ENCODE results near the gene CLDN20.

The CLDN20 gene

GRCh38 chr6:155272353-155273232, 8.8 kb downstream of the CLDN20 start:
- Histone ChIP-seq H3K36me3 (ENCODE audit: control insufficient read depth, insufficient read depth, low read length) (no peaks in the 10 kb centered on the region), H3K4me1 (ENCODE audit: control insufficient read depth, low read depth, low read length) (peaks cover 2% of the 10 kb centered on the region), H3K79me2 (ENCODE audit: control insufficient read depth, insufficient read depth, low read length) (no peaks in the 10 kb centered on the region), H4K5ac (ENCODE audit: low read length) (no peak overlapping the region), H3K9ac (ENCODE audit: low read length) (no peak overlapping the region), H3K79me1 (ENCODE audit: low read length) (no peaks in the 10 kb centered on the region), H3K4me3 (ENCODE audit: low read length) (no peak overlapping the region), H3K56ac (ENCODE audit: low read length) (no peak overlapping the region), H2AK5ac (ENCODE audit: low read length) (no peak overlapping the region), H3K4me2 (ENCODE audit: low read length) (no peak overlapping the region), H2BK120ac (ENCODE audit: low read depth, low read length) (no peak overlapping the region), H3K23ac (ENCODE audit: low read length) (no peak overlapping the region), H2BK15ac (replicated peaks; ENCODE audit: low read depth) (no peak overlapping the region), H3K4ac (ENCODE audit: low read depth, low read length) (no peak overlapping the region), H4K8ac (ENCODE audit: low read depth, low read length) (no peak overlapping the region), H3K27ac (ENCODE audit: low read depth, low read length) (peak overlapping the region; percentile 62), H3K27me3 (ENCODE audit: insufficient read depth, low read length, poor library complexity) (no peaks in the 10 kb centered on the region), H2BK5ac (ENCODE audit: low read length) (no peak overlapping the region), H3K18ac (ENCODE audit: low read length) (no peak overlapping the region)
- no CpG with 5 or more reads among the region's 8 CpGs for WGBS (ENCODE audit: extremely low coverage, insufficient coverage, low lambda C conversion rate)
- no peak for DNase-seq

- no peak overlapping the region for H3K4ac ChIP-seq (ENCODE audit: low read depth, low read length)
- no CpG with 5 or more reads among the region's 3 CpGs for whole genome bisulfite sequencing (ENCODE audit: extremely low coverage, insufficient coverage, low lambda C conversion rate)
- no peak overlapping the region for H3K23ac ChIP-seq (ENCODE audit: low read length)
- H3K27me3 ChIP-seq (ENCODE audit: insufficient read depth, low read length, poor library complexity): no peaks in the 10 kb centered on the region
- no peak overlapping the region for H3K56ac ChIP-seq (ENCODE audit: low read length)
- peaks cover 2% of the 10 kb centered on the region for H3K4me1 ChIP-seq (ENCODE audit: control insufficient read depth, low read depth, low read length)
- peak overlapping the region; percentile 38 for H2AK5ac ChIP-seq (ENCODE audit: low read length)
- H3K4me3 ChIP-seq (ENCODE audit: low read length): no peak overlapping the region
- no peak overlapping the region for H2BK15ac ChIP-seq (replicated peaks; ENCODE audit: low read depth)
- H2BK5ac ChIP-seq (ENCODE audit: low read length): no peak overlapping the region
- no peaks in the 10 kb centered on the region for H3K79me1 ChIP-seq (ENCODE audit: low read length)
- peak; percentile 96 for DNase-seq
- no peak overlapping the region for H2BK120ac ChIP-seq (ENCODE audit: low read depth, low read length)
- H4K8ac ChIP-seq (ENCODE audit: low read depth, low read length): no peak overlapping the region
- no peak overlapping the region for H3K9ac ChIP-seq (ENCODE audit: low read length)
- H3K36me3 ChIP-seq (ENCODE audit: control insufficient read depth, insufficient read depth, low read length): no peaks in the 10 kb centered on the region
- H3K79me2 ChIP-seq (ENCODE audit: control insufficient read depth, insufficient read depth, low read length): no peaks in the 10 kb centered on the region
- H3K27ac ChIP-seq (ENCODE audit: low read depth, low read length): no peak overlapping the region
- H3K18ac ChIP-seq (ENCODE audit: low read length): peak overlapping the region; percentile 30
- H3K4me2 ChIP-seq (ENCODE audit: low read length): no peak overlapping the region
- H4K5ac ChIP-seq (ENCODE audit: low read length): no peak overlapping the region
Observed at GRCh38 chr6:155273431-155273830, 9.6 kb downstream of the CLDN20 start.

- H3K18ac ChIP-seq (ENCODE audit: low read length): no peak overlapping the region
- no peaks in the 10 kb centered on the region for H3K79me1 ChIP-seq (ENCODE audit: low read length)
- DNase-seq: no peak
- H2BK5ac ChIP-seq (ENCODE audit: low read length): no peak overlapping the region
- H3K27me3 ChIP-seq (ENCODE audit: insufficient read depth, low read length, poor library complexity): no peaks in the 10 kb centered on the region
- no peaks in the 10 kb centered on the region for H3K36me3 ChIP-seq (ENCODE audit: control insufficient read depth, insufficient read depth, low read length)
- no peak overlapping the region for H4K5ac ChIP-seq (ENCODE audit: low read length)
- H3K79me2 ChIP-seq (ENCODE audit: control insufficient read depth, insufficient read depth, low read length): no peaks in the 10 kb centered on the region
- no peak overlapping the region for H3K4ac ChIP-seq (ENCODE audit: low read depth, low read length)
- H3K27ac ChIP-seq (ENCODE audit: low read depth, low read length): no peak overlapping the region
- no peak overlapping the region for H3K23ac ChIP-seq (ENCODE audit: low read length)
- H2BK120ac ChIP-seq (ENCODE audit: low read depth, low read length): no peak overlapping the region
- H2BK15ac ChIP-seq (replicated peaks; ENCODE audit: low read depth): no peak overlapping the region
- no peak overlapping the region for H2AK5ac ChIP-seq (ENCODE audit: low read length)
- H3K56ac ChIP-seq (ENCODE audit: low read length): no peak overlapping the region
- no peak overlapping the region for H3K4me2 ChIP-seq (ENCODE audit: low read length)
- no CpG with 5 or more reads among the region's 2 CpGs for WGBS (ENCODE audit: extremely low coverage, insufficient coverage, low lambda C conversion rate)
- H3K9ac ChIP-seq (ENCODE audit: low read length): no peak overlapping the region
- H4K8ac ChIP-seq (ENCODE audit: low read depth, low read length): no peak overlapping the region
- peaks cover 2% of the 10 kb centered on the region for H3K4me1 ChIP-seq (ENCODE audit: control insufficient read depth, low read depth, low read length)
- no peak overlapping the region for H3K4me3 ChIP-seq (ENCODE audit: low read length)
Observed at GRCh38 chr6:155274106-155274505, 10.3 kb downstream of the CLDN20 start.

- H3K4ac ChIP-seq (ENCODE audit: low read depth, low read length): no peak overlapping the region
- no peaks in the 10 kb centered on the region for H3K27me3 ChIP-seq (ENCODE audit: insufficient read depth, low read length, poor library complexity)
- peaks cover 2% of the 10 kb centered on the region for H3K4me1 ChIP-seq (ENCODE audit: control insufficient read depth, low read depth, low read length)
- no peak overlapping the region for H2BK120ac ChIP-seq (ENCODE audit: low read depth, low read length)
- no peak overlapping the region for H3K4me2 ChIP-seq (ENCODE audit: low read length)
- H3K79me2 ChIP-seq (ENCODE audit: control insufficient read depth, insufficient read depth, low read length): no peaks in the 10 kb centered on the region
- no peak overlapping the region for H3K23ac ChIP-seq (ENCODE audit: low read length)
- no peaks in the 10 kb centered on the region for H3K79me1 ChIP-seq (ENCODE audit: low read length)
- H3K4me3 ChIP-seq (ENCODE audit: low read length): no peak overlapping the region
- no peak overlapping the region for H3K18ac ChIP-seq (ENCODE audit: low read length)
- WGBS (ENCODE audit: extremely low coverage, insufficient coverage, low lambda C conversion rate): no CpG with 5 or more reads among the region's 1 CpG
- no peak for DNase-seq
- no peaks in the 10 kb centered on the region for H3K36me3 ChIP-seq (ENCODE audit: control insufficient read depth, insufficient read depth, low read length)
- H2BK5ac ChIP-seq (ENCODE audit: low read length): no peak overlapping the region
- H4K8ac ChIP-seq (ENCODE audit: low read depth, low read length): no peak overlapping the region
- no peak overlapping the region for H3K27ac ChIP-seq (ENCODE audit: low read depth, low read length)
- no peak overlapping the region for H2AK5ac ChIP-seq (ENCODE audit: low read length)
- no peak overlapping the region for H4K5ac ChIP-seq (ENCODE audit: low read length)
- no peak overlapping the region for H2BK15ac ChIP-seq (replicated peaks; ENCODE audit: low read depth)
- no peak overlapping the region for H3K9ac ChIP-seq (ENCODE audit: low read length)
- H3K56ac ChIP-seq (ENCODE audit: low read length): no peak overlapping the region
Observed at GRCh38 chr6:155274533-155274932, 10.7 kb downstream of the CLDN20 start.

GRCh38 chr6:155275808-155276480, 12.1 kb downstream of the CLDN20 start:
- H3K4me1 ChIP-seq (ENCODE audit: control insufficient read depth, low read depth, low read length): peaks cover 2% of the 10 kb centered on the region
- WGBS (ENCODE audit: extremely low coverage, insufficient coverage, low lambda C conversion rate): no CpG with 5 or more reads among the region's 10 CpGs
- no peak overlapping the region for H3K9ac ChIP-seq (ENCODE audit: low read length)
- no peak overlapping the region for H3K4ac ChIP-seq (ENCODE audit: low read depth, low read length)
- no peaks in the 10 kb centered on the region for H3K27me3 ChIP-seq (ENCODE audit: insufficient read depth, low read length, poor library complexity)
- no peak overlapping the region for H2BK5ac ChIP-seq (ENCODE audit: low read length)
- H2BK15ac ChIP-seq (replicated peaks; ENCODE audit: low read depth): no peak overlapping the region
- H3K18ac ChIP-seq (ENCODE audit: low read length): no peak overlapping the region
- no peak for DNase-seq
- no peaks in the 10 kb centered on the region for H3K79me1 ChIP-seq (ENCODE audit: low read length)
- H4K8ac ChIP-seq (ENCODE audit: low read depth, low read length): no peak overlapping the region
- H3K27ac ChIP-seq (ENCODE audit: low read depth, low read length): no peak overlapping the region
- no peaks in the 10 kb centered on the region for H3K36me3 ChIP-seq (ENCODE audit: control insufficient read depth, insufficient read depth, low read length)
- H3K23ac ChIP-seq (ENCODE audit: low read length): no peak overlapping the region
- no peaks in the 10 kb centered on the region for H3K79me2 ChIP-seq (ENCODE audit: control insufficient read depth, insufficient read depth, low read length)
- H3K4me2 ChIP-seq (ENCODE audit: low read length): no peak overlapping the region
- H3K4me3 ChIP-seq (ENCODE audit: low read length): no peak overlapping the region
- no peak overlapping the region for H2BK120ac ChIP-seq (ENCODE audit: low read depth, low read length)
- H3K56ac ChIP-seq (ENCODE audit: low read length): no peak overlapping the region
- H4K5ac ChIP-seq (ENCODE audit: low read length): no peak overlapping the region
- no peak overlapping the region for H2AK5ac ChIP-seq (ENCODE audit: low read length)
